Cerebellar nuclear complex (tissue), 1 donor: Measurements from ENCODE around the gene PGAM1.
"Not testable (repeated sequence)": the region's sequence is repeated elsewhere in the genome, so short reads cannot be mapped to it uniquely, and the experiment has no call there.

Source experiments
- DNase-seq, 2 experiments: peaks; one replicate each; lab custom pipeline; 2025; lab: John Stamatoyannopoulos, UW

Gene PGAM1

DNA sequence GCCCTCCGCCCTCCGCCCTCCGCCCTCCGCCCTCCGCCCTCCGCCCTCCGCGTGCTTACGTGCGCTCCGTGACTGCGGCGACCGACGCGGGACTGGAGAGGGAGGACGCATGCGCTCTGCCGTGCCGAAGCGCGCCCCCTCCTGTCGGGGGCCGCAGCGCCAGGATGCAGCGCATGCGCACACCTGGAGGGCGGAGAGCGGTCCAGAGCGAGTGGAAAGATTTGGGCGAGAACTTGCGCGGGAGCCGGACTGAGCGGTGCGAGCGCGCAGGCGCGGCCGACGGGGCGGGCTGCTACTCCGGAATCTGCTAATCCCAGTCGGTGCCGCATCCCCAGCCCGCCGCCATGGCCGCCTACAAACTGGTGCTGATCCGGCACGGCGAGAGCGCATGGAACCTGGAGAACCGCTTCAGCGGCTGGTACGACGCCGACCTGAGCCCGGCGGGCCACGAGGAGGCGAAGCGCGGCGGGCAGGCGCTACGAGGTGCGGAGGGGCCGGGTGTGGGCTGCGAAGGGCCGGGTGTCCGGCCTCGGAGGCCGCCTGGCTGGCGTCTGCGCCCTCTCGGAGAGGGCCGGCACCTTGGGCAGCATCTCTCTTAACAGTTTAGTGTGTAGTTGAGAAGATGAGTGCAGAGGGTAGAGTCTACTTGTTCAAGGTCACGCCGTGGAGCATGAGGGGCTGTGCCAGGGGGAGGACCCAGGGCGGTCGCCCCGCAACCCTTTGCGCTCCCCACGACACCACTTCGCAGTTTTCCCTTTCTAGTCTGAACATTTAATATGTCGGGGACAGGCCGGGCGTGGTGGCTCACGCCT, at the start of gene PGAM1:
TSS of gene PGAM1 (plus strand) at position 228 of the 812 bp plus-strand sequence. CDS start at position 345, 117 bp downstream.
- peak; percentile 43 to 54 for DNase-seq

DNA sequence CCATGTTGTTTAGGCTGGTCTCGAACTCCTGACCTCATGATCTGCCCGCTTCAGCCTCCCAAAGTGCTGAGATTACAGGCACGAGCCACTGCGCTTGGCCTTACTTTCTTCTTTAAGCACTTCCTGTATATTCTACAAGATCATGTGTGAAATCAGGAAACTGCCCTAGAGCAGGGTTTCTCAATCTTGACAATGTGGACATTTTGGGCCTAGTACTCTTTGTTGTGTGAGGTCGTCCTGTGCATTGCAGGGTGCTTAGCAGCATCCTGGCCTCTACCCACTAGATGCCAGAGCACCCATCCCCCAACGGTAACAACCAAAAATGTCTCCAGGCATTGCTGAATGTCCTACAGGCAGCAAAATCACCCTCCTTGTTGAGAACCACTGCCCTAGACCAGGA, 49.6 kb upstream of the PGAM1 start:
- no peak for DNase-seq

DNA sequence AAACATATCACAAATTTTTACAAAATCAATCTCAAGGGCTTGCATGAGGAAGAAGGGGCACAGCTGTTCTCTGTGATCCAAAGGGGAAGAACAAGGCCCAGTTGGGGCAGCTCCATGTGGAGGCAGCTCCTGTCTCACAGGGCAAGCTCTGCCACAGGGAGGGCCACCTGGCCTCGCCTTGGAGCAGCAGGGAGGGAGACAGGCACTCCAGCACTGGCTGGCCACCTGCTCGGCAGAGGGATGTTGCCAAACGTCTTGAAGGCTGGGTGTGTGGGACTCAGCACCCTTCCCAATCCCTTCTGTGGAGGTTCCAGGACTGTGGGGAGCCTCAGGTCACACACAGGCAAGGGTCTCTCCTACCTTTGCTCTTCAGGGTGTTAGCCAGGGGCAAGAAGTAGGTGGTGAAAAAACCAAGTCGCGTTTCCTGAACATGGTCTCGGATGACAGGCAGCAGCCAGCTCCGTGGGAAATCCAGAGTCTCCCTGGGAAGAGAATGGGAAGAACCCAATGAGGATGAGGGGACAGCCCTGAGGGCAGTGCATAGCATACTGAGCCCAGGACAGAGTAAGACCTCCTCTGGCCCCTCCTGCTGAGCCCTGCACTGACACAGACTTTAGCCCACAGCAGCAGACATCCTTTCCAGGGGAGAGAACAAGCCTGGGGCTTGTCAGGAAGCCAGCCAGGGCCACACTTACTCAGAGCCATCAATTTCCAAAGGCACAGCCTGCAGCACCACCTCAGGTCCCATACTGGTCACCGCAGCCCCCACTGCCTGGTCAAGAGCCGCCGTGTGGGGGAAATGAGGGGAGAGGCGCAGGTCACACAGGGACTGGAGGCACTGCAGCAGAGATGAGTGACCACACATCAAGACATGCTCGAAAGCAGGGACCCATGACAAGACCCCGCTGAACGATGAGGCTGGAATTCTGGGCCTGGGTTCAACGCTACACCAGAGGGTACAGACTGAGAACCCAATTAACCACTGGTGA, 46.8 kb upstream of the PGAM1 start:
- no peak for DNase-seq

DNA sequence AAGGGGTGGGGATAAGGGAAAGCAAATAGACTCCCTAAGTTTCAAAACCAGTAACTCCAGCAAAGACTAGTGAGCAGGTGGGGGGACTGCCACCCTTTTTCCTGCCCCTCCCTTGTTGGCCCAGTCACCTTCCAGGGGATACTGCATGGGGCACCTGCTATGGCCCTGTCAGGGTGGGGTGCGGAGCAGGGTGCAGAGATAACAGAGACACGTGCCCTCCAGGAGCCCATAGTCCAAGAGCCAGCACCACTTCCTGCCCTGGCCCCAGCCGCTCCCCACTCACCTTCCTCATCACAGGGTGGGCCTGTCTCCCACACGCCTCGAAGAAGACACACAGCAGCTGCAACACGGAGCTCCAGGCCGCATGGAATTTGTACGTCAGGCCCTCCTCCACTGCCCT, 45.5 kb upstream of the PGAM1 start:
- no peak for DNase-seq

DNA sequence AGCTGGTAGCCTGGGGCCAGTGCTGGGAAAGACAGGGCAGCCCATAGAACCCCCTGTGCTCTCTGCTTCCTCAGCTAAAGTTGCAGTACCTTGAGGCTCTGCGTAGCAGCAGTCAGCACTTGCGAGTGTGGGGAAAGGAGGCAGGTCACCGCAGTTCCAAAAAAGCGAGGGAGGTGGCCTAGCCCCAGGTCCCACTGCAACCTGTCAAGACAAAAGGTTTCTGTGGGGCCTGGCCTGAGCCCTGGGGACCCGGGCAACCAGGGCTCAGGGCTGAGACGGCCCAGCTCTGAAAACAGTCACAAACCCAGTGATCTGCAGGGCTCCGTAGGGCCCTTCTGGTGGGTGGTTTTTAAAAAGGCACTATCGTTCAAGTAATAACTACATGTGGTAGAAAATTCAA, 44.4 kb upstream of the PGAM1 start:
- no peak for DNase-seq

DNA sequence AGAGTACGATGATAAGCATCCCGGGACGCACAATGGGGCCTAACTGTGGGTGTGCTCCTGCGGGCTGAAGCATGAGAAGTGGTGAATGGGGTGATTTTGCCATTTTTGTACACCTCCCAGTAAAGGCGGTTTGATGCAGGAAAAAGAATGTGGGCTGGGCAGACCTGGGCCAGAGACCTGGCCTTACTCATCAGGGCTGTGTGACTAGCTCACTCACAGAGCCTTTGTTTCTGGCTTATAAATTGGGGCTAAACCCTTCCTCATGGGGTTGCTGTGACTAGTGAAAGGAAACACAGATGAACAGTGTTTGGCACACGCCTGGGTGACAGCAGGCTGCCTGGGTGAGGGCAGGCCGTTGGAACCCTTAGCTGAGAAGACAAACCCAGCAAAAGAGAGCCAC, 42.8 kb upstream of the PGAM1 start:
- DNase-seq, result no peak

DNA sequence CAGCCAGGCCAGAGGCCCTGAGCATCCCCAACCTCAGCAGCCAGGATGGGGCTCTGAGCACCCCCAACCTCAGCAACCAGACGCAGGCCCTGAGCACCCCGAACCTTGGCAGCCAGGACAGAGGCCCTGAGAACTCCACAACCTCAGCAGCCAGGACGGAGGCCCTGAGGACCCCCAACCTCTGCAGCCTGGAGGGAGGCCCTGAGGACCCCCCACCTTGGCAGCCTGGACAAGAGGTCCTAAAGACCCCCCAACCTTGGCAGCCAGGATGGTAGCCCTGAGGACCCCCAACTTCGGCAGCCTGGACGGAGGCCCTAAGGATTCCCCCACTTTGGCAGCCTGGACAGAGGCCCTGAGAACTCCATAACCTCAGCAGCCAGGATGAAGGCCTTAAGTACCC, 41.8 kb upstream of the PGAM1 start:
- no peak for DNase-seq

DNA sequence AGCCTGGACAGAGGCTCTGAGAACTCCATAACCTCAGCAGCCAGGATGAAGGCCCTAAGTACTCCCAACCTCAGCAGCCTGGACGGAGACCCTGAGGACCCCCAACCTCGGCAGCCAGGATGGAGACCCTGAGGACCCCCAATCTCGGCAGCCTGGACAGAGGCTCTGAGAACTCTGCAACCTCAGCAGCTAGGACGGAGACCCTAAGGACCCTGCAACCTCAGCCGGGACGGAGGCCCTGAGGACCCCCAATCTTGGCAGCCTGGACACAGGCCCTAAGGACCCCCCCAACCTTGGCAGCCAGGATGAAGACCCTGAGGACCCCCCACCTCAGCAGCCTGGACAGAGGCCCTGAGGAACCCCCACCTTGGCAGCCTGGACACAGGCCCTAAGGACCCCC, 41.4 kb upstream of the PGAM1 start:
- DNase-seq, result no peak

DNA sequence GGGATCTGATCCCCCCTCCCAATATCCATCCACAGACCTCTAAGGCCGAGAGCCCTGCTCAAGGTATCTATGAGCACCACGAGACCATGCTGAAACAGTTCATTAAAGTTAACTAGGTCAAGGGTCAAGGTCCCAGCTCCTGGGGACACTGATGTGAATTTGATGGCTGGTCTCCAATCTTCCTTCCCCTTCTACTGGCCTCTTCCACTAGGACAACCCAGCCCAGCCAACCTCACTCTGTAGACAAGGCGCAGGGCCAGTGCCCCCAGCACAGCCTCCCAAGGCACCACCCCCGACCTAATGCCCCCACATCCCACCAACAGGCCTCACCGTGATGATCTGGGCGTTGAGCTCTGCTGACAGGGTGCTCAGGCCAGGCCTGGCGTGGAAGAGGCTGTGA, 40.4 kb upstream of the PGAM1 start:
- no peak for DNase-seq

DNA sequence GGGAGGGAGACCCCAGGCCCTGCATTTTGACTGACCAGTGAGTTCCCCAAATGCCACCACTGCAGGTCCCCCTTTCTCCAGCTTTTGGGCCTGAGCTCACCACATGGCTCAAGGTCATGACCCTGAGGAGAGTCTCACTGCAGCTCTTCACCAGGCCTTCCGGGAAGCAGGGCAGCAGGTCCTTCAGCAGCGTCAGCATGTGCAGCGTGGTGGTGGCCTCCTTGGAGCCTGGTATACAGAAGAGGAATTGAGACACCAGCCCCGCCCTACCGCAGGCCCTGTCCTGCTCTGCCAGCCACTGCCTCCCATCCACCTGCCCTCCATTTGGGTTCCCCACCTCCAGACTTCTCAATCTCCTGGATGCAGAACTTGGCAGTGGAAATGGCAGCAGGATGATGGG, 37.8 kb upstream of the PGAM1 start:
- DNase-seq, result no peak

DNA sequence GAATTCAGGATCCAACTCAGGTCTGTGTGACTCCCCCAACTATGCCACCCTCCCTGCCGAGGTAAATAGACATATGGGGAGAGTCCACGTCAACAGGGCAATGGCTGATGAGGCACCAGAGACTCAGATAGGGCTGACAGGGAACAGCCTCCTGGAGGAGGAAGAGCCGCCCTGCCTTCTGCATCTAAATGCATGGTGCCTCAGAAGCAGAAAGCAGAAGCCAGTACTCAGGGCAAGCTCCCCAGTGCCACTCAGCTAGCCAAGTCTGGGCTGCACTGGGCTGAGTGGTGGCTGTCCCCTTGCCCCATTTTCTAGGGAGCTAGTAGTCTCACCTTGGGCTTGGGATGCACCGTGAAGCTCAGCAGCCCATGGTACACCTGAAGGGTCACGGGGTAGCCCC, 35.9 kb upstream of the PGAM1 start:
- no peak for DNase-seq

DNA sequence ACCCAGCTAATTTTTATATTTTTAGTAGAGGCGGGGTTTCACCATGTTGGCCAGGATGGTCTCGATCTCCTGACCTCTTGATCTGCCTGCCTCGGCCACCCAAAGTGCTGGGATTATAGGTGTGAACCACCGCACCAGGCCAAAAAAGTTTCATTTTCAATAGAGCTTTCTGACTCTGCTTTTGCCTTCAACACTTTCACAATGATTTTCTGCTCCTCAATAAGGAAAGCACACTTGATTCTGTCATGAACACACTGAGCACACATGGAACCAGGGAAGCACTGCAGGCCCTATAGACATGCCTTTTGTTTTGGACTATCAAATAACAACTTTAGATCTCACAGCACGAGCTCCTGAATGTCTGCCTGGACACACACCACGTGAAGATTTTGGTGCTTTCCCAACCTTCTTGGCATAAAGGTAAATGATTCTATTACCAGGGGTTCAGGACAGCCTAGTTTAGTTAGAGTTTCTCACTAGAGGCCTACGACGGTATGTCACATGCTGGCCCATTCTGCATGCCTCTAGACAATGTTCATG, 32.9 kb upstream of the PGAM1 start:
- no peak for DNase-seq

DNA sequence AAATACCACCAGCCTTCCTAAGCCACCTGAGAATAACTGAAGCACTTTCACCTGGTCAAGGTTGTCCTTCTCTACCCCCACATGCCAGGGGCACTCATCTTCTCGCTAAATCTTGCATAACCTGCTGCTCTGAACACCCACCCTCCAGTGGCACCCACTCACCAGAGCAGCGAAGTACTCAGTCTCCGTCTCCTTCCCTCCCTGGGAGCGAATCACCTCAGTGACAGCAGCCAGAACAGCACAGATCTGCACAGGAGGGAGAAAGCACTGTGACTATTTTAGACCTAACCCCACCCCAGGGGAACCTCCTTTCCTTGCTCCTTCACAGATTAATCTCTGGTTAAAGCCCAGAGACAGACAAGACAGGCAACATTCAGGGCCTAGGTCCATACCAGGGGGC, 29.9 kb upstream of the PGAM1 start:
- DNase-seq, result no peak

DNA sequence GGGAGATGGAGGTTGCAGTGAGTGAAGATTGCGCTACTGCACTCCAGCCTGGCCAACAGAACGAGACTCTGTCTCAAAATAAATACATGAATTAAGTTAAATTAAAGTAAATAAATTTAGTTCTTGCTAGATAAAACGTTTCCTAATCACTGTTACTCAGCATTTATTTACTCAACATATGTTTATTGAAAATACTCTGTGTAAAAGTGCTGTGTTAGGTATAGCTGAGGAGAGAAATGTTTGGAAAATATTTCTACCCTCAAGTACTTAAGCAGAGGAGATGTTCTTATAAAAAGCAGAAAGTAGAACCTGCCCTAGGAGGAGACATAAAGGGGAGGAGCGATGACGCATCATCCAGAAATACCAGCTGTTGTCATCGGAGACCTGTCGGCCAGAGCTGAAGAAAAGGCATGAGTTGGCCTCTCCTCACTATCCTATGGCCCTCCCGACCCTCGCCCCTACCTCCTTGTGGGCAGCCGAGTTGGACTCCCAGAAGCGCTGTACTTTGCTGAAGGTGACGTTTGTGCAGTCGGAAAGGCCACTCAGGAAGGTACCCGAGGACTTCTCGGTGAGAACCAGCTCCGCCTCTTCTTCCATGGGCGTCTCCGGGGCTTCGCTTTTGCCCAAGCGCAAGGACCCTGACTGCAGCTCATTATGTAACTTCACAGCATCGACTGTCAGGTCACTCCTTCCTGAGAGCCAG, 26.0 kb upstream of the PGAM1 start:
- DNase-seq, result no peak

DNA sequence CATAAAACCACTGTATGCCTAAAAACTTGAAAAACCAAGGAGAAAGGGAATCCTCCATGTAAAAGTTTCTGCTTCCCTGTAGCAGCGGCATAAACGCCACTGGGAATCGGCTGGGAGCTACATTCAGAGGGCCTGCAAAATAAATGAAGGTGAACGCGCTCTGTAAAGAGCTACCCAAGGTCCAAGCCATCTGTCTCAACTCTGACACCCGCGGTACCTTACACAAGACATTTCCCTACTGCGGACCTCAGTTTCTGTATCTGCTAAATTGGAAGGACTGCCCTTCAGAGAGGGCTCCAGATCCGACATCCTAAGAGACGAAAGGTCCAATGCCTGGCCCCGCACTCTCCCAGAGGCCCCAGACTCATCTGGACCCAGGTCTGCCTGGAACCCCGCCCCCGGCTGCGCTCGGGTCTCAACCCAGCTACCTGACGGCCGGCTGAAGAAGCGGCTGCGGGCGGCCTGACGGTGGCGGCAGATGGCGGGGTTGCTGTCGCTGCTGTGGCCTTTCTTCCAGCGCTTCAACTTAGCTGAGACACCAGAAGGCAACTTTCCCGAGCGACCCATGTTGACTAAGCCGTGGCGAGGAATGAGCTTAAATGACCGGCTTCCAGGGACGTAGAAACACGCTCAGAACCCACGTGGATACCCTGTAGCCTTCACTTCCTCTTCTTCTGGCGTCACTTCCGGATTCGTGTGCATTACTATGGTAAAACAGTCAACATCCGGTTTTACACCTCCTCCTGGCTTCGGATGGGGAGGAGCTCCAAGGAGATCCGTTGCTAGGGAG, 25.1 kb upstream of the PGAM1 start, which contains the start of gene RRP12:
TSS of gene RRP12 (minus strand) at position 676 of the 790 bp plus-strand sequence. CDS start at position 567, 109 bp downstream.
- DNase-seq, result peak; percentile 84 to 95

DNA sequence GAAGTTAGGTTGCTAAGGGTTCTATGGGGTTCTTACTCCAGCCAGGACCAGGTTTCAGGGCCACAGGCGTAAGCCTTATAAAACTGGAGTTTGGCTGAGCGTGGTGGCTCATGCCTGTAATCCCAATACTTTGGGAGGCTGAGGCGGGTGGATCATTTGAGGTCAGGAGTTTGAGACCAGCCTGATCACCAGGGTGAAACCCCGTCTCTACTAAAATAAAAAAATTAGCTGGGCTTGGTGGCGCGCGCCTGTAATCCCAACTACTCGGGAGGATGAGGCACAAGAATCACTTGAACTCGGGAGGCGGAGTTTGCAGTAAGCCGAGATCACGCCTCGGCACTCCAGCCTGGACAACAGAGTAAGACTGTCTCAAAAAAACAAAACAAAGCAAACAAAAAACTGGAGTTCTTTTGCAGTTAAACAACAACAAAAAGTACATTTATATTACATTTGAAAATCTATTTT, 24.5 kb upstream of the PGAM1 start:
- DNase-seq, result no peak

DNA sequence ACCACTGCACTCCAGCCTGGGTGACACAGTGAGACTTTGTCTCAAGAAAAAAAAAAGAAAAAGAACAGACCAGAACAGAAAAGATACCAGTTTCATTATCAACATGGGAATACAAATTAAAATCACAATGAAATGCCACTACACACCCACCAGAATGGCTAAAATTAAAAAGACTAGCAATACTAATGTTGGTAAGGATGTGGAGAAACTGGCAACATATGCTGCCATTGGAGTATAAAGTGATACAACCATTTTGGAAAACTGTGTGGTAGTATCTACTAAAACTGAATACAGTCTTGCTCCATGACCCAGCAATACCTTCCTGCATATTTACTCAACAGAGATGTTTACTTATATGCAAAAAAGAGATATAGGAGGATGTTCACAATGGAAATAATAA, 21.9 kb upstream of the PGAM1 start:
- DNase-seq, result no peak

DNA sequence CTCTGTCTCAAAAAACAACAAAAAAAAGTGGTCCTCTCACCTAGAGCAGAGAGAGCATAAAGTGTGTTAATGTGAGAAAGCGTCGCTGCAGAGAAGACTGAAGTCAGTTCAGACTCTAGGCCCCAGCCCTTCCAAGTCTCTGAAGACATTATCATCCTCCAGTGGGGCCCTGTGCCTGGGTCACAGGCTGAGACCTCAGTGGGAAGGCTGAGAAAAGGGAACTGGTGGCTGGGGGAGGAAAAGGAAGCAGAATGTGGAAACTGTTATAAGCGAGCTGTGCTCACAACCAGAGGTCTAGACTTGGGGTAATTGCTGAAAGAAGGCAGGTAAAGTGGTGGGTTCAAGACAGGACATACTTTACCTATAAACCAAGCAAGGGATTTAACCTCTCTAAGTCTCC, 19.9 kb upstream of the PGAM1 start:
- no peak for DNase-seq

DNA sequence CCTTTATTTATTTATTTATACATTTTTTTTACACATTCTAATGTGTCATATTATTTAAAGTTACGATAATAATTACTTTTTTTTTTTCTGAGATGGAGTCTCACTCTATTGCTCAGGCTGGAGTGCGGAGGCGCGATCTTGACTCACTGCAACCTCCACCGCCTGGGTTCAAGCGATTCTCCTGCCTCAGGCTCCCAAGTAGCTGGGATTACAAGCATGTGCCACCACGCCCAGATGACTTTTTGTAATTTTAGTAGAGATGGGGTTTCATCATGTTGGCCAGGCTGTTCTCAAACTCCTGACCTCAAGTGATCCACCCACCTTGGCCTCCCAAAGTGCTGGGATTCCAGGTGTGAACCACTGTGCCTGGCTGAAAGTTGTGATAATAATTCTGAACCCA, 19.5 kb upstream of the PGAM1 start:
- DNase-seq, result not testable (repeated sequence)

DNA sequence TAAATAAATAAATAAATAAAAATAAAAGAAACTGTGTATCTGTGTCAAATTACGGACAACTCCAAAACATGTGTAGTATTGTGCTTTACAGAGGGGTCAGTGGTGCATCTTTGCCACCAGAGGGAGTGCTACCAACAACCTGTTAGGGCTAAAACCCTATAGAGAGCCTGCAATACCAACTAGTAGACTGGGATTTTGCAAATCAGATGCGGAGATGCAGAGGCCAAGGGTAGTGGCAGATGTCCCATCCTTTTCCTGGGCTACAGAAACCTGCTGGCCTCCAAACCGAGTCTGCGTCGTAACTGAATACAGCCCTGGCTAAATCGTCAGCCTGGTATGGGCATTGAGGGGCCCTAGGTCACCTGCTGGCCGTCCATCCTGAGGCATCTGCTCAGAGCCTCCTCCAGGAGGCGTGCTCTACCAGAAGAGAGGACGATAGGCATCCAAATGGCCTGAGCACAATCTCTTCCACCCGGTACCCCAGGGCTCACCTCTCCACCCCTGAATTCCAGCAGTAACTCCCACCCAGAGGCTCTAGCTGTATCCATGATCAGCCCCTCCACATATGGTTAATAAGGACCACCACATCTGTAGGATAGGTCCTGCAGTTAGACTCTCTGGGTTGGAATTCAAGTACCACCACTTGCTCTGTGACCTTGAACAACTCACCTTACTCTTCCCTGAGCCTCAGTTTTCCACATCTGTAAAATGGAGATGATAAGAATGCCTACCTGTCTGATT, 18.6 kb upstream of the PGAM1 start:
- peak; percentile 2 to 20 for DNase-seq
